Muscle layer of duodenum (tissue), 2 donors: ENCODE results near the gene S100A10.
A peak's percentile ranks its signal among the peaks of the same experiment; 100 is the strongest.

Source experiments
- H3K27ac ChIP-seq: one replicate; pipeline ENCODE4 v1.7.0; 2013; ENCODE audit warnings: mild to moderate bottlenecking, low read length
- H3K27me3 ChIP-seq: one replicate; pipeline ENCODE4 v1.7.0; 2013; ENCODE audit warnings: low read depth, mild to moderate bottlenecking, control low read depth, low read length
- H3K36me3 ChIP-seq, 2 donors: one replicate each; pipeline ENCODE4 v1.7.0; 2013; ENCODE audit warnings: low read length in 2 of 2, control low read depth in 1 of 2, mild to moderate bottlenecking in 1 of 2; ENCODE audit not compliant: insufficient read depth in 2 of 2, control insufficient read depth in 1 of 2
- H3K4me1 ChIP-seq, 2 donors: one replicate each; pipeline ENCODE4 v1.7.0; 2013; ENCODE audit warnings: low read length in 2 of 2, mild to moderate bottlenecking in 2 of 2, control low read depth in 1 of 2, moderate library complexity in 1 of 2; ENCODE audit not compliant: insufficient read depth in 2 of 2, control insufficient read depth in 1 of 2
- H3K4me3 ChIP-seq, 2 donors: one replicate each; pipeline ENCODE4 v1.7.0; 2013; ENCODE audit warnings: low read length in 2 of 2, low read depth in 1 of 2, mild to moderate bottlenecking in 1 of 2
- H3K9me3 ChIP-seq, 2 donors: one replicate each; pipeline ENCODE4 v1.7.0; 2013; ENCODE audit warnings: low read length in 2 of 2, control low read depth in 1 of 2, mild to moderate bottlenecking in 1 of 2; ENCODE audit not compliant: control insufficient read depth in 1 of 2
- donor health status: healthy.

Gene S100A10

DNA sequence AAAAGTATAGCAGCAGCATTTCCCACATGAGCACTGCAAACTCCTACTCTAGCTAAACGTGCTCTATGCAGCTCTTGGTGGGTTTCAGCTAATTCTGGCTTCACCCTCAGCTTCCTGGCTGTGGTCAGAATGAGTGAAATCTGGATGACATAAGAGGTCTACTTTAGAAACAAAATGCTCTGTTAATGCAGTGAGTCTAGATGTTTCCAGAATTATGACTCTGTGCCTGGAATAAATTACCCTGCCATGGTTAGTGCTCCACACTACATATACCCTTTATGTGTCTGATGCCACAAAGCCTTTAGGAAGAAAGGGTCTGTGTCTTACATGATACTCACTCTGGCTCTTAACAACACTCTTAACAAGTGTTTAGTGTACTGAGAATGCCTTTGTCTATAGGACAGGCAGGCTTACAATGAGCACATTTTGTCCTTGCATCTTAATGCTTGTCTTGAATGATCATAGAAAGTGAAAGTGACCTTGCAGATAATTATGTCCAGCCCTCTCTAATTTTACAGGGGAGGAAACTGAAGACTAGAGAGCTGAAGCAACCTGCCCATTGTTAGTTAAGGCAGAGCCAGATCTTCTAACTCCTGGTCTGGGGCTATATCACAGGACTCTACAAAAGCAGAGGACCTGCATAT is 9.2 kb downstream of the S100A10 start:
- Histone ChIP-seq H3K27ac (no peak overlapping the region), H3K4me3 (no peak overlapping the region), H3K4me1 (peaks cover 20 to 39% of the 10 kb centered on the region in 2 donors), H3K9me3 (no peaks in the 10 kb centered on the region), H3K36me3 (peaks cover 33 to 51% of the 10 kb centered on the region in 2 donors), H3K27me3 (no peaks in the 10 kb centered on the region)

DNA sequence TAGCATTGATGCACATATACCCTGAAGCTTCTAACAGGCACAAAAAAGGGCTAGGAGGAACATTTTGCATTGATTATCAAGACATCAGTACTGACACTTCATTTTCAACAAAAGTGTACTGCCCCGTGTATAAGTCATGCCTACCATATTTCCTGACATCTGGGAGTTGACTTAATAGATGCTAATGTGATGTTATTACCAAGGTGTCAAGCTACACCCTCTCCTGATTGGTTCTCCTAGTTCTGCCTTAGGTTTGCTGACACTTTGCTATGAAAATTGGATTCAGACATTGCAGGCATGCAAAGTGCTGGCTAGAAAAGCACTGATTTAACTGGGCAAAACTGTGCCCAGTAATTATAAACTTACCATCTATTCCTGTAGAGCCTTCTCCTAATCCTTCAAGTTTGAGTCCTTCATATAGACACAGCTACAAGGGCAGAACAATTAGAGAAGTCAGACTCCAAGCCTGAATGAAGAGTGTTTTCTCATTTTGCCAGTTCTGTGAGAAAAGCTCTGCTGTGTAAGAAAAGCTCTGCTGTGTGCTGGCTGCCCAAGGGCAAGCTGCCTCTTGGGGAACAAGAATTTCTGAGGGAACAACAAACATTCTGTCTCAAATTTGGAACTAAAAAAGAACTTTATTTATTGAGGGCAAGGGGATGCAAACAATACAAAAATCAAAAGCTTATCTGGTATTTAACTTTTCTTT is 11.2 kb downstream of the S100A10 start:
- Histone ChIP-seq H3K27ac (no peak overlapping the region), H3K27me3 (no peaks in the 10 kb centered on the region), H3K9me3 (no peaks in the 10 kb centered on the region), H3K4me3 (no peak overlapping the region), H3K4me1 (peaks cover 4 to 22% of the 10 kb centered on the region in 2 donors), H3K36me3 (peaks cover 33 to 51% of the 10 kb centered on the region in 2 donors)

DNA sequence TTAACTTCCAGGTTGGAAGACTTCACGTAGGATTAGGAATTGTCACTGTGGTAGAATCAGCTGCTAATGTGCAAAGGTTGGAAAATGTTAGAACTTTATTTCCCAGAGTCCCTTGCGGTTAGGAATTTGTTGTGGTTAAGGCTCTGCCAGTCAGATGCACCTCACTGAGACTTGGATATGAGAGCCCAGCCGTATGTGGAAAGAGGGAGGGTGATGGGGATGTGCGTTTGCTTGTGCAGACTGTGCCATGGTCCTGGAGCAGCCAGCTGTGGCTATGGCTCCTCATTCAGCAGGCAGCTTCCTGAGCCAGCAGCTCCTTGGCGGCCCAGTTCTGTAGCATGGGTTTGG is 12.5 kb downstream of the S100A10 start:
- no peaks in the 10 kb centered on the region for H3K27me3 ChIP-seq
- peaks cover 4 to 22% of the 10 kb centered on the region in 2 donors for H3K4me1 ChIP-seq
- peaks cover 33 to 51% of the 10 kb centered on the region in 2 donors for H3K36me3 ChIP-seq
- no peaks in the 10 kb centered on the region for H3K9me3 ChIP-seq
- H3K4me3 ChIP-seq = no peak overlapping the region
- H3K27ac ChIP-seq = peak overlapping the region; percentile 46

DNA sequence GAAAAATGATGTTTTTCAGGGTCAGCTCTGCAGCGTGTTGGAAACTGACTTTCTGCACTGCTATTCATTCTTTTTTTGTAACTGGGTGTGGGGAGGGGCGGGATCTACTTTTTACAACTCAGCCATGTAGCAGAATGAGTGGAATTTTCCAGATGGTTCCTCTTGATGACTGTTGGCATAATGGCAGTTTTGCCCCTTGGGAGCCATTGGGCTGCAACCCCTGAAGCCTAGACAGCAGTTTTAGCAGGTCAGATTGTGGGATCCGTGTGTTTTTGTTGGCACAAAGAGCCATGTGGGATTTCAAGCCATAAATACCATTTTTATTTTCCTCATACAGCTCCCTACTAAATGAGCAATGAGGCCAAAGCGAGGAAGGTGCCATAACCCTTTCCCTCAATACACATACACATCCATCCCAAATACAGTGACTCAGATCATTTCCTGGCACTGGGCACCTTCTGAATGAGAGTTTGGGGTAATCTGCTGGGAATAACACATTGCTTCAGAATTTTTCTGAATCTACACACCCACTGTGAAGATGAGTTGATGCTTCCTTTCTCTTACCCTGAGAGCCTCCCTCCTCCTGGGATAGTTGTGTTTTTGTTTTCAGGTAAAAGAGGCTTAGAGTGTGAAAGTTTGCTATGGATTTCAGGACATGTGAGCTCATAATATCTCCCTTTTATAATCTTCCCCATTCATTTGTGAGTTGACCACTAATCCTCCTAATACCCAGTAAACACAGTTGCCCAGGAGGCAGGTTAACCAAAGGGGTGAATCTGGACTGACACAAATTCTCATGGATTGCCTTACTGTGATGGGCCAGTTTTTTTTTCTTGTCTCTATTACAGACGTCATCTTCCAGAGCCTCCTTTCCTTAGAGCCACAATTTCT is 13.1 kb downstream of the S100A10 start:
- Histone ChIP-seq H3K9me3 (no peaks in the 10 kb centered on the region), H3K4me3 (no peak overlapping the region), H3K4me1 (peaks cover 4 to 22% of the 10 kb centered on the region in 2 donors), H3K27ac (peak overlapping the region; percentile 46), H3K36me3 (peaks cover 33 to 45% of the 10 kb centered on the region in 2 donors), H3K27me3 (no peaks in the 10 kb centered on the region)

DNA sequence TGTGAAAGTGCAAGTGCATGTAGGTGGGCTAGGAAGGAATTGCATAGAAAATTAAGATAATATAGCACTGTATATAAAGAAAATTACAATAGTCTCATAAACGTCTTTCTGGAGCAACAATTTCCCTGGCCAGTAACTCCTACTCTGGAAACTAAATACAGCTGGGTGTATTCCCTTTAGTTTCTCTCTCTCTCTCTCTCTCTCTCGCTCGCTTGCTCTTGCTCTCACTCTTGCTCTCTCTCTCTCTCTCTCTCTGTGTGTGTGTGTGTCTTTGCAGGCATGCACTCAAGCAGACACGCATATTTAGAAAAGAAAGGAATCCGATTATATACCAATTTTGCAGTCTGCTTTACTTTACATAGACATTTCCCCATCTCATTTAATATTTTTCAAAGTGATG is 14.7 kb downstream of the S100A10 start:
- peaks cover 4 to 13% of the 10 kb centered on the region in 2 donors for H3K4me1 ChIP-seq
- H3K36me3 ChIP-seq = peaks cover 22 to 29% of the 10 kb centered on the region in 2 donors
- H3K9me3 ChIP-seq = no peaks in the 10 kb centered on the region
- H3K27ac ChIP-seq = no peak overlapping the region
- no peaks in the 10 kb centered on the region for H3K27me3 ChIP-seq
- H3K4me3 ChIP-seq = no peak overlapping the region

DNA sequence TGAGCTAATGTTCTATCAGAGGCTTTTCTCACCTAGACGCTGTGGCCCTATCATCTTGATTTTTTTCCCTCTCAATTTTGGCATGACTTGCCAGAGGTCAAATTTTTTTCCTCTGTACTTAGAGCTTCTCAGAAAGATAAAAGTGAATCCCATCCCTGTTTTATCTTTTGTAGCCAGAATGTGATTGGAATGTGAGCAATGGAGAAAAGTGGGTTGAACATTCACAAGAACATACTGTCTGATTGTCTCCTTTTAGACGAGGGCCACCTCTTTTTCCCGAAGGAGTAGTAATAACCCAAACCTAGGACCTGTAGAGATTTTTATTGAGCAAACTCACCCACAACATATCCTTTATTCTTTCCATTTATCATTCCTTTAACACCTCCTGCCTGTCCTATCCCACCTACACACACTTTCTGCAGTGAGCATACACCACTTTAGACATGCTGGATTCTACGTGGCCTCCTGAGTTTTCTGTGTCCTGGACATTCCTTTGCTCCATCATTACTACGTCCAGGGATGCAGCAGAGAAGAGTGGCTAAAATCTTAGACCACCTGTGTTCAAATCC is 15.9 kb downstream of the S100A10 start:
- no peaks in the 10 kb centered on the region for H3K9me3 ChIP-seq
- H3K36me3 ChIP-seq = peaks cover 16 to 18% of the 10 kb centered on the region in 2 donors
- no peaks in the 10 kb centered on the region for H3K27me3 ChIP-seq
- H3K27ac ChIP-seq = no peak overlapping the region
- H3K4me1 ChIP-seq = peaks cover 2 to 13% of the 10 kb centered on the region in 2 donors
- H3K4me3 ChIP-seq = no peak overlapping the region

DNA sequence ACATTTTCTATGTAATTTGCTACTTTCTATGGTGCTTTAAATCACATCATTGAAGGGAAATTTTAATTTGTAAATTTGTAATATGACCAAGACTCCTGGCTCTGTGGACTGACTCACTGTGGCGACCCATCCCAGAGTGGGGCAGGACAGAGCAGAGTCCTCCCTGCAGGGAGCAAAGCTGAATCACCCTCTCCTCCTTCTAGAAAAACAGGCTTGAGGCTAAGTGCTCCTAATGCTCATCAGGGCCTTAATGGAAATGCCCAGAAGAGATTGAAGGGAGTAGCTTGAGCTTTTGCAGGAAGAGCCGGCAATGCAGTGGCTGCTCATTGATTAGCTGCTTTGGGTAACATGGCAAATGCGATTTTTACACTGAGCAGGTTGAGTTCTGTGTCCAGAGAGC is 16.8 kb downstream of the S100A10 start:
- Histone ChIP-seq H3K9me3 (no peaks in the 10 kb centered on the region), H3K4me1 (peaks cover 5 to 18% of the 10 kb centered on the region in 2 donors), H3K4me3 (no peak overlapping the region), H3K27me3 (no peaks in the 10 kb centered on the region), H3K27ac (no peak overlapping the region), H3K36me3 (peaks cover 10 to 11% of the 10 kb centered on the region in 2 donors)

DNA sequence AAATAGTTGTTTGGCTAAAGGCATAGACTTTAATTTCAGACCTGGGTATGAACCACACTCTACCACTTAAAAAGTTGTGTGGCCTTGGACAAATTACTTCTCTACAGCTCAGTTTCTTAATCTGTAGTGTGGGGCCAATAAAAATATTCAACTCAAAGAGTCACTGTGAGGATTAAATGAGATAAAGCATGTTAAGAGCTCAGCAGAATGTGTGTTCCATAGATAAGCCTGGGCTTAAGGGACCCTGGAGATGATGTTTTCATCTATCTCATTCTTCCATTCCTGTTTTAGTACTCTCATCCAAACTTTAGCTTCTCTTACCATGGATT is 17.7 kb downstream of the S100A10 start:
- Histone ChIP-seq H3K9me3 (no peaks in the 10 kb centered on the region), H3K27me3 (no peaks in the 10 kb centered on the region), H3K36me3 (peaks cover 4 to 6% of the 10 kb centered on the region in 2 donors), H3K4me3 (no peak overlapping the region), H3K27ac (no peak overlapping the region), H3K4me1 (peaks cover 5 to 16% of the 10 kb centered on the region in 2 donors)

DNA sequence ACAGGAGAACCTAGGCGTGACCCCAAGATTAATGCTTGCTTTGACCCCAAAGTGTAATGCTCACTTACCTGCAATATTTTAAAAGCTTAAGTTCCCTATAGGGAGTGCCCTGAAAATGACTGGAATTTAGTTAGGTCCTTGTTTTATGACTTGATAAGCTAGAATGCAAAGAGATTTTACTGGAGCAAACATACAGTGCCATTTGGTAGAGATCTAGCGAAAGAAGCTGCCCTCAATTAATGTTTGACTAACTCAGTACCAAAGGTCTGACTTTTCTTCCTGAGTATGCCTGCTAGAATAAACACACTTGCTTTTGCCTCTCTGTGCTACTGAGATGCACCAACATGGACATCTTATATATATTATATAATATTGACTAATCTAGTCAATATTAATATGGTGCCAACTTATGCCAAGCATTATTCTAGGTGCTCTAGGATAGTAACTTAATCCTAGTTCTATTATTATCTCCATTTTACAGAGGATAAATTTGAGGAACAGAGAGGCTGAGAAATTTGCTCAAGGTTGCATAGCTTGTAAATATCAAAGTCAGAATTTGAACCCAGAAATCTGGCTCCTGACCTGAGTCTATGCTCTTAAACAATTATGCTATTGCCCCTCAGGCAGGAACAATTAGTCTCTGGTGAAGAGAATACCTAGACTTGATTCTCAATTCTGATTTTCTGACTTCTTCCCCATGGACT is 18.2 kb downstream of the S100A10 start:
- H3K9me3 ChIP-seq = no peaks in the 10 kb centered on the region

DNA sequence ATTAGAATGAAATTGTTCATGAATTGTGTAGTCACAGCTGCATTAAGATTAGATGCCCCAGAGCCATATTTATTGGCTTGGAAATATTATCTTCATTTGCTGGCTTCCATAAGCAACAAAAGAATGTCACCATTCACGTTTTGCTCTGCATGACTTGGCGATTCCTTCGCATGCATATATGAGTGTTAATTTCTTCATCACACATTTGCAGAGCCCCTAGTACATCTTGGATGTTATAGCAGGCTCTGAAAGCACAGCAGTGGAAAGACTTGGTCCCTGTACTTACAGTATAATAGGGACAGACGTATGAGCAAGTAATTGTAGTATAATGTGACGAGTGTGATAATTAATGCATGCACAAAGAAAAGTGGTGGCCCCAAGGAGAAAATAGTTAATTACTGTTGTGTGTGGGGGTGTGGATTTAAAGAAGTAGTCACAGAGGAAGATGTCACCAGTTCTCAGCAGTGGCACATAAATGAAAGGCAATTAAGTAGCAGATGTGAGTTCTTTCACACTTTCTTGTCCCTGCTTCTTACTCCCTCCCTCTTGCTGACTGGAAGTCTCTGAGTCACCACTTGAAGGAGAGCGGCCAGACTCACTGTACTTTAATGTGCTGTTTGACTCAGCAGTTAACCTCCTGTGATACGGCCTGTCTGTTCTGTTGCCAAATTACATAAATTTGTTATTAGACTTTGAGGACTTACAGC is 21.0 kb downstream of the S100A10 start:
- no peaks in the 10 kb centered on the region for H3K9me3 ChIP-seq
- peak overlapping the region in 1 of 2 donors; percentile 4 for H3K4me3 ChIP-seq
- H3K27me3 ChIP-seq = no peaks in the 10 kb centered on the region
- H3K36me3 ChIP-seq = no peaks in the 10 kb centered on the region
- H3K4me1 ChIP-seq = peaks cover 8 to 12% of the 10 kb centered on the region in 2 donors
- H3K27ac ChIP-seq = peak overlapping the region; percentile 56

More for the DNA sequence above, 18.2 kb downstream of the S100A10 start:
- Histone ChIP-seq H3K4me1 (peaks cover 5 to 14% of the 10 kb centered on the region in 2 donors), H3K27ac (no peak overlapping the region), H3K4me3 (no peak overlapping the region), H3K27me3 (no peaks in the 10 kb centered on the region), H3K36me3 (peaks cover 0 to under 1% of the 10 kb centered on the region in 2 donors)
